GM12864 (cell line): ENCODE results near the gene ATP2B3.

Experiments
- DNase-seq: peaks from one replicate; pipeline ENCODE4 v3.0.0-alpha.2; 2011; ENCODE audit warnings: low read depth
- H3K4me3 ChIP-seq: 2 replicates; pipeline ENCODE4 v1.5.1; 2011; ENCODE audit warnings: mild to moderate bottlenecking, low read depth, low read length, control low read depth
- TF ChIP-seq, protein P1 (sequence below): IDR thresholded peaks from 2 replicates; pipeline ENCODE4 v1.5.1; 2011; ENCODE audit warnings: low read depth, mild to moderate bottlenecking, moderate library complexity, low read length, control low read depth, inconsistent platforms; ENCODE audit errors: missing control alignments

Gene ATP2B3

DNA sequence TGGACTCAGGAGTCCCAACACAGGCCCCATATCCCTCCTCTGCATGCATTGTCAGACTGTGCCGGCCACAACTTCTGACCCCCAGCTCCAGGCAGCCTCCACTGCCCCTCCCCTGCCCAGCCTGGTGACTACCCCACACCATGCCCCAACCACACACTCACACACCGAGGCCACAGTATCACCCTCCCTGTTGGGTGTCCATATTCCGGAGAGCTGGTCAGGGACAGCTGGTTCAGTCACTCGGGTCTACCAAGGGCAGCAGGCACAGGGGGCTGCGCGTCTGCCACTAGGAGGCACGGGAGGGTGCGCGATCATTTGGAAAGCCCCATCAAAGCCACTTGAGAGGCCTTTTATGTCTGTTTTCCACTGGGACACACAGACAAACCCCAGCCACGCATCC, 55.2 kb downstream of the ATP2B3 start:
- no peak for DNase-seq
- no peak overlapping the region for H3K4me3 ChIP-seq
- TF ChIP-seq, protein P1, sequence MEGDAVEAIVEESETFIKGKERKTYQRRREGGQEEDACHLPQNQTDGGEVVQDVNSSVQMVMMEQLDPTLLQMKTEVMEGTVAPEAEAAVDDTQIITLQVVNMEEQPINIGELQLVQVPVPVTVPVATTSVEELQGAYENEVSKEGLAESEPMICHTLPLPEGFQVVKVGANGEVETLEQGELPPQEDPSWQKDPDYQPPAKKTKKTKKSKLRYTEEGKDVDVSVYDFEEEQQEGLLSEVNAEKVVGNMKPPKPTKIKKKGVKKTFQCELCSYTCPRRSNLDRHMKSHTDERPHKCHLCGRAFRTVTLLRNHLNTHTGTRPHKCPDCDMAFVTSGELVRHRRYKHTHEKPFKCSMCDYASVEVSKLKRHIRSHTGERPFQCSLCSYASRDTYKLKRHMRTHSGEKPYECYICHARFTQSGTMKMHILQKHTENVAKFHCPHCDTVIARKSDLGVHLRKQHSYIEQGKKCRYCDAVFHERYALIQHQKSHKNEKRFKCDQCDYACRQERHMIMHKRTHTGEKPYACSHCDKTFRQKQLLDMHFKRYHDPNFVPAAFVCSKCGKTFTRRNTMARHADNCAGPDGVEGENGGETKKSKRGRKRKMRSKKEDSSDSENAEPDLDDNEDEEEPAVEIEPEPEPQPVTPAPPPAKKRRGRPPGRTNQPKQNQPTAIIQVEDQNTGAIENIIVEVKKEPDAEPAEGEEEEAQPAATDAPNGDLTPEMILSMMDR = no peak

- H3K4me3 ChIP-seq = no peak overlapping the region
- TF ChIP-seq, protein P1 = peak; percentile 50
- DNase-seq = no peak
These were observed 56.5 kb downstream of the ATP2B3 start for GRCh38 chrX:153573984-153574383.

DNA sequence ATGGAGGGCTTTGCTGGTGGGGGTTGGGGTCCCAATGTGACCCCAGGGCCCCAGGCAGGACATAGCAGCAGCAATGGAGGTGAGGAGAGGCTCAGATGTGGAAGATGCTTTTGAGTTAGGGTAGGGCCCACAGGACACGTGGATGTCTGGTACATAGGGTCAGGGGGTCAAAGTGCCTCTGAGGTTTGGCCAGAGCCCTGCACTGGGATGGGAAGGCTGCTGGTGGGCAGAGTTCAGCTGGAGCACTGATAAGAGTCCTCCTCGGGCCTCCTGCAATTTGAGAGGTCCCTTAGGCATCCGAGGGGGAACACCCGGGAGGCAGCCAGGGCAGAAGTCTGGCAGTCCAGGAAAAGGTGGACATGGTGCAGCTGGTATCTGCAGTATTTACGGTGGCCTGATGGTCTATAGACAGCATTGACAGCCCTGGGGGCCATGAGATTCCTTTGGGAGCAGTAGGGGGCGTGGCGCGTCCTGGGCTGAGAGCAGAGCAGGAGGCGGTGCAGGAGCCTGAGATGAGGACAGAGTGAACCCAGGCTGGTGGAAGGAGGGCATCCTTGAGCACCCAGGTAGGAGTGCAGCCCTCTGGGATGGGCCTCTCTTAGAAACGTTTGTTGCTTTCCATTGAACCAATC, 58.9 kb downstream of the ATP2B3 start:
- no peak for DNase-seq
- TF ChIP-seq, protein P1 = no peak
- H3K4me3 ChIP-seq = no peak overlapping the region

- no peak overlapping the region for H3K4me3 ChIP-seq
- TF ChIP-seq, protein P1 = no peak
- no peak for DNase-seq
These were observed 59.5 kb downstream of the ATP2B3 start for GRCh38 chrX:153576961-153577360.

GRCh38 chrX:153578200-153578835, 60.9 kb downstream of the ATP2B3 start:
- DNase-seq = no peak
- H3K4me3 ChIP-seq = no peak overlapping the region
- TF ChIP-seq, protein P1 = no peak

GRCh38 chrX:153578889-153579288, 61.4 kb downstream of the ATP2B3 start:
- no peak overlapping the region for H3K4me3 ChIP-seq
- TF ChIP-seq, protein P1 = no peak
- no peak for DNase-seq
